GM12892 (cell line): ENCODE measurements around the gene NPHP4.

Source experiments
- POLR2A ChIP-seq: IDR thresholded peaks from 2 replicates; pipeline ENCODE4 v1.6.1; 2011; ENCODE audit warnings: low read depth, low read length, control low read depth
- TAF1 ChIP-seq: IDR thresholded peaks from 2 replicates; pipeline ENCODE4 v1.6.1; 2011; ENCODE audit warnings: low read depth, mild to moderate bottlenecking, control low read depth, low read length, borderline replicate concordance

DNA sequence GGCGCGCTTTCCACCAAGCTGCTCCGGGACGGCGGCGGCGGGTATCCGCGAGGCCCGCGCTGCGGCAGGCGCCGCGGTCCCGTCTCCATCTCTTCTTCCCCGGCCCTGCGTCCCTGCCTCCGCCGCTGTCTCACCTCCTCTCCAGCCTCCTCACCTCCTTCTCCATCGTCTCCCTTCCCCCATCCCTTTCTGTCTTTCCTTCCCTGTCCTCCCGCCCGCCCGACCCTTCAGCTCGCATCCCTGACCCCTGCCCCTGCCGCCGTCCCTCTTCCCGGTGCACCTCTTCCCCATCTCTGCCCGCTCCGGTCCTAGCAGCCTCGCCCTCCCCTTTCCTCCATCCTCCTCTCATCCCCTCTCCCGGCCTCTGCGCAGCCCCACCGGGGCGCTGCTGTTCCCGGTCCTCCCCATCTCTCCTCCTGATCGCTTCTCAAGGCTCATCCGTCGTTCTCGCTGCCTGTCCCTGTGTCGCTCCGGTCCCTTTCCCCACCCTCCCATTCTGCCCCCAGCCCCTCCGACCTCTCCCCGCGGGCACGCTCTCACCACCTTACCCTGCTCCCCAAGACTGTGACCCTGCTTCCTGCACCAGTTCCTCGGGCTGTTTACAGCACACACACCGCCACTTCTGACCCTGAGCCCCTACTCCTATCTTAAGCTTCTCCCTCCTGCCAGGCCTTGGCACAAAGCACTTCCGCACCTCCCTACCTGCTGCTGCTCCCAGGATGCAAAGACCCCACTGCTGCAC lies 760 bp upstream of the NPHP4 start:
- no peak for TF ChIP-seq TAF1
- no peak for TF ChIP-seq POLR2A
